ENCODE results near the gene FURIN. TPM values are rescaled to one million over a fixed set of nuclear protein-coding genes. Genes with fewer than 3 reads are reported as not detected.

The FURIN gene
- total RNA-seq, 1 donor from 2014 or later = 143 TPM

DNA sequence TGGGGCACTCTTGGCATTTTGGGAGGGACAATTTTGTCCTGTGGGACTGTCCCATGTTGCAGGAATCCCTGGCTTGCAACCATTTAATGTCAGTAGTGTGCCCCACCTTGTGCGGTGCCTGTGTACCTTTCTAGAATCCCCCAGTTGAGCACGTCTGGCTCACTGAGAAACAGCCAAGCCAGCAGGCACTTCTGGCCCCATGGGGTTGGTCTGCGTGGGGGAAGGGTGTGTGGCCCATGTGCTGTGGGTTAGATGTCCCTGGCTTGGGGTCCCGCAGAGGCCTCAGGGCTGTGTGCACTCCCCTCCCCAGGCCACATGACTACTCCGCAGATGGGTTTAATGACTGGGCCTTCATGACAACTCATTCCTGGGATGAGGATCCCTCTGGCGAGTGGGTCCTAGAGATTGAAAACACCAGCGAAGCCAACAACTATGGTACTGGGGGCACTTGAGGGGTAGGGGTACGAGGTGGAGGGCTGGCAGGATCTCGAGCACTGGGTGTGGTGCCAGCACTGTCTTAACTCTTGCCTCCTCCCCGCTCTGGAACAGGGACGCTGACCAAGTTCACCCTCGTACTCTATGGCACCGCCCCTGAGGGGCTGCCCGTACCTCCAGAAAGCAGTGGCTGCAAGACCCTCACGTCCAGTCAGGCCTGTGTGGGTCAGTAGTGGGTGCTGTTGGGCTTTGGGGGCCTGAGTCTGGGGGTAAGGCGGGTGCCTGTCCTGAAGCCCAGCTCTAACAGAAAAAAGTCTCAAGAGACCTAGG is 12.2 kb downstream of the FURIN start:
- DNase-seq (ENCODE audit: low spot score) = no peak
- Mint-ChIP-seq H3K27me3 (ENCODE audit: unreplicated experiment) (peaks cover 3% of the 10 kb centered on the region), H3K4me1 (ENCODE audit: unreplicated experiment) (peaks cover 16% of the 10 kb centered on the region), H3K9me3 (ENCODE audit: unreplicated experiment) (no peaks in the 10 kb centered on the region), H3K36me3 (ENCODE audit: low read depth, unreplicated experiment) (peaks cover 23% of the 10 kb centered on the region), H3K27ac (ENCODE audit: unreplicated experiment) (no peak overlapping the region), H3K4me3 (ENCODE audit: unreplicated experiment) (no peak overlapping the region)
- TF ChIP-seq, protein P1, sequence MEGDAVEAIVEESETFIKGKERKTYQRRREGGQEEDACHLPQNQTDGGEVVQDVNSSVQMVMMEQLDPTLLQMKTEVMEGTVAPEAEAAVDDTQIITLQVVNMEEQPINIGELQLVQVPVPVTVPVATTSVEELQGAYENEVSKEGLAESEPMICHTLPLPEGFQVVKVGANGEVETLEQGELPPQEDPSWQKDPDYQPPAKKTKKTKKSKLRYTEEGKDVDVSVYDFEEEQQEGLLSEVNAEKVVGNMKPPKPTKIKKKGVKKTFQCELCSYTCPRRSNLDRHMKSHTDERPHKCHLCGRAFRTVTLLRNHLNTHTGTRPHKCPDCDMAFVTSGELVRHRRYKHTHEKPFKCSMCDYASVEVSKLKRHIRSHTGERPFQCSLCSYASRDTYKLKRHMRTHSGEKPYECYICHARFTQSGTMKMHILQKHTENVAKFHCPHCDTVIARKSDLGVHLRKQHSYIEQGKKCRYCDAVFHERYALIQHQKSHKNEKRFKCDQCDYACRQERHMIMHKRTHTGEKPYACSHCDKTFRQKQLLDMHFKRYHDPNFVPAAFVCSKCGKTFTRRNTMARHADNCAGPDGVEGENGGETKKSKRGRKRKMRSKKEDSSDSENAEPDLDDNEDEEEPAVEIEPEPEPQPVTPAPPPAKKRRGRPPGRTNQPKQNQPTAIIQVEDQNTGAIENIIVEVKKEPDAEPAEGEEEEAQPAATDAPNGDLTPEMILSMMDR (IDR thresholded peaks at IDR 0.05; ENCODE audit: unreplicated experiment) = no peak

DNA sequence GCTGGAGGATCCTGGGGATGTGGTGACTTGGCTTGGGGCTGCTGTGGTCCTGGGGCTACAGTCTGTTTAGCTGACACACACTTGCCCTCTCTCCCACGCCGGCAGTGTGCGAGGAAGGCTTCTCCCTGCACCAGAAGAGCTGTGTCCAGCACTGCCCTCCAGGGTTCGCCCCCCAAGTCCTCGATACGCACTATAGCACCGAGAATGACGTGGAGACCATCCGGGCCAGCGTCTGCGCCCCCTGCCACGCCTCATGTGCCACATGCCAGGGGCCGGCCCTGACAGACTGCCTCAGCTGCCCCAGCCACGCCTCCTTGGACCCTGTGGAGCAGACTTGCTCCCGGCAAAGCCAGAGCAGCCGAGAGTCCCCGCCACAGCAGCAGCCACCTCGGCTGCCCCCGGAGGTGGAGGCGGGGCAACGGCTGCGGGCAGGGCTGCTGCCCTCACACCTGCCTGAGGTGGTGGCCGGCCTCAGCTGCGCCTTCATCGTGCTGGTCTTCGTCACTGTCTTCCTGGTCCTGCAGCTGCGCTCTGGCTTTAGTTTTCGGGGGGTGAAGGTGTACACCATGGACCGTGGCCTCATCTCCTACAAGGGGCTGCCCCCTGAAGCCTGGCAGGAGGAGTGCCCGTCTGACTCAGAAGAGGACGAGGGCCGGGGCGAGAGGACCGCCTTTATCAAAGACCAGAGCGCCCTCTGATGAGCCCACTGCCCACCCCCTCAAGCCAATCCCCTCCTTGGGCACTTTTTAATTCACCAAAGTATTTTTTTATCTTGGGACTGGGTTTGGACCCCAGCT is 13.0 kb downstream of the FURIN start:
- Mint-ChIP-seq H3K36me3 (ENCODE audit: low read depth, unreplicated experiment) (peaks cover 23% of the 10 kb centered on the region), H3K27me3 (ENCODE audit: unreplicated experiment) (peaks cover 3% of the 10 kb centered on the region), H3K9me3 (ENCODE audit: unreplicated experiment) (no peaks in the 10 kb centered on the region), H3K4me1 (ENCODE audit: unreplicated experiment) (peaks cover 24% of the 10 kb centered on the region), H3K4me3 (ENCODE audit: unreplicated experiment) (no peak overlapping the region), H3K27ac (ENCODE audit: unreplicated experiment) (no peak overlapping the region)
- no peak for DNase-seq (ENCODE audit: low spot score)
- TF ChIP-seq, protein P1 (IDR thresholded peaks at IDR 0.05; ENCODE audit: unreplicated experiment) = no peak

DNA sequence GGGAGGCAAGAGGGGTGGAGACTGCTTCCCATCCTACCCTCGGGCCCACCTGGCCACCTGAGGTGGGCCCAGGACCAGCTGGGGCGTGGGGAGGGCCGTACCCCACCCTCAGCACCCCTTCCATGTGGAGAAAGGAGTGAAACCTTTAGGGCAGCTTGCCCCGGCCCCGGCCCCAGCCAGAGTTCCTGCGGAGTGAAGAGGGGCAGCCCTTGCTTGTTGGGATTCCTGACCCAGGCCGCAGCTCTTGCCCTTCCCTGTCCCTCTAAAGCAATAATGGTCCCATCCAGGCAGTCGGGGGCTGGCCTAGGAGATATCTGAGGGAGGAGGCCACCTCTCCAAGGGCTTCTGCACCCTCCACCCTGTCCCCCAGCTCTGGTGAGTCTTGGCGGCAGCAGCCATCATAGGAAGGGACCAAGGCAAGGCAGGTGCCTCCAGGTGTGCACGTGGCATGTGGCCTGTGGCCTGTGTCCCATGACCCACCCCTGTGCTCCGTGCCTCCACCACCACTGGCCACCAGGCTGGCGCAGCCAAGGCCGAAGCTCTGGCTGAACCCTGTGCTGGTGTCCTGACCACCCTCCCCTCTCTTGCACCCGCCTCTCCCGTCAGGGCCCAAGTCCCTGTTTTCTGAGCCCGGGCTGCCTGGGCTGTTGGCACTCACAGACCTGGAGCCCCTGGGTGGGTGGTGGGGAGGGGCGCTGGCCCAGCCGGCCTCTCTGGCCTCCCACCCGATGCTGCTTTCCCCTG is 13.8 kb downstream of the FURIN start:
- Mint-ChIP-seq H3K27me3 (ENCODE audit: unreplicated experiment) (peaks cover 3% of the 10 kb centered on the region), H3K9me3 (ENCODE audit: unreplicated experiment) (no peaks in the 10 kb centered on the region), H3K36me3 (ENCODE audit: low read depth, unreplicated experiment) (peaks cover 21% of the 10 kb centered on the region), H3K4me3 (ENCODE audit: unreplicated experiment) (no peak overlapping the region), H3K4me1 (ENCODE audit: unreplicated experiment) (peaks cover 25% of the 10 kb centered on the region), H3K27ac (ENCODE audit: unreplicated experiment) (no peak overlapping the region)
- DNase-seq (ENCODE audit: low spot score) = no peak
- TF ChIP-seq, protein P1 (IDR thresholded peaks at IDR 0.05; ENCODE audit: unreplicated experiment) = no peak

DNA sequence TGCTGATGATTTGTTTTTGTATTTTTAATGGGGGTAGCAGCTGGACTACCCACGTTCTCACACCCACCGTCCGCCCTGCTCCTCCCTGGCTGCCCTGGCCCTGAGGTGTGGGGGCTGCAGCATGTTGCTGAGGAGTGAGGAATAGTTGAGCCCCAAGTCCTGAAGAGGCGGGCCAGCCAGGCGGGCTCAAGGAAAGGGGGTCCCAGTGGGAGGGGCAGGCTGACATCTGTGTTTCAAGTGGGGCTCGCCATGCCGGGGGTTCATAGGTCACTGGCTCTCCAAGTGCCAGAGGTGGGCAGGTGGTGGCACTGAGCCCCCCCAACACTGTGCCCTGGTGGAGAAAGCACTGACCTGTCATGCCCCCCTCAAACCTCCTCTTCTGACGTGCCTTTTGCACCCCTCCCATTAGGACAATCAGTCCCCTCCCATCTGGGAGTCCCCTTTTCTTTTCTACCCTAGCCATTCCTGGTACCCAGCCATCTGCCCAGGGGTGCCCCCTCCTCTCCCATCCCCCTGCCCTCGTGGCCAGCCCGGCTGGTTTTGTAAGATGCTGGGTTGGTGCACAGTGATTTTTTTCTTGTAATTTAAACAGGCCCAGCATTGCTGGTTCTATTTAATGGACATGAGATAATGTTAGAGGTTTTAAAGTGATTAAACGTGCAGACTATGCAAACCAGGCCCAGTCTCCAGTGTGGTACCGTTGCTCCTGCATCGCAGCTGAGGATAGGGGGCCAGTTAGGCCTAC is 14.6 kb downstream of the FURIN start:
- Mint-ChIP-seq H3K27ac (ENCODE audit: unreplicated experiment) (peak overlapping the region; percentile 82), H3K36me3 (ENCODE audit: low read depth, unreplicated experiment) (peaks cover 20% of the 10 kb centered on the region), H3K4me3 (ENCODE audit: unreplicated experiment) (no peak overlapping the region), H3K9me3 (ENCODE audit: unreplicated experiment) (no peaks in the 10 kb centered on the region), H3K4me1 (ENCODE audit: unreplicated experiment) (peaks cover 25% of the 10 kb centered on the region), H3K27me3 (ENCODE audit: unreplicated experiment) (peaks cover 3% of the 10 kb centered on the region)
- TF ChIP-seq, protein P1 (IDR thresholded peaks at IDR 0.05; ENCODE audit: unreplicated experiment) = no peak
- DNase-seq (ENCODE audit: low spot score) = no peak
